Activated T-cell treated with anti-CD3 and anti-CD28 coated beads, Interleukin-2, amount 50 U/mL, for 24 hours (primary cell): ENCODE measurements around the gene RNF11.

Experiments
- DNase-seq: peaks from one replicate; pipeline ENCODE4 v3.0.0-alpha.2; 2020
- H3K27ac Mint-ChIP-seq: 2 replicates; pipeline ENCODE4 v1.8.0; 2020; ENCODE audit warnings: mild to moderate bottlenecking, mixed read lengths
- H3K27me3 Mint-ChIP-seq: 2 replicates; pipeline ENCODE4 v1.8.0; 2020; ENCODE audit warnings: mixed read lengths
- H3K36me3 Mint-ChIP-seq: 2 replicates; pipeline ENCODE4 v1.8.0; 2020; ENCODE audit warnings: low read depth, mixed read lengths
- H3K4me1 Mint-ChIP-seq: 2 replicates; pipeline ENCODE4 v1.8.0; 2020; ENCODE audit warnings: low read depth, mixed read lengths
- H3K4me3 Mint-ChIP-seq: 2 replicates; pipeline ENCODE4 v1.8.0; 2020; ENCODE audit warnings: mild to moderate bottlenecking, moderate library complexity, mixed read lengths
- H3K9me3 Mint-ChIP-seq: 2 replicates; pipeline ENCODE4 v1.8.0; 2020; ENCODE audit warnings: mixed read lengths

Gene RNF11

DNA sequence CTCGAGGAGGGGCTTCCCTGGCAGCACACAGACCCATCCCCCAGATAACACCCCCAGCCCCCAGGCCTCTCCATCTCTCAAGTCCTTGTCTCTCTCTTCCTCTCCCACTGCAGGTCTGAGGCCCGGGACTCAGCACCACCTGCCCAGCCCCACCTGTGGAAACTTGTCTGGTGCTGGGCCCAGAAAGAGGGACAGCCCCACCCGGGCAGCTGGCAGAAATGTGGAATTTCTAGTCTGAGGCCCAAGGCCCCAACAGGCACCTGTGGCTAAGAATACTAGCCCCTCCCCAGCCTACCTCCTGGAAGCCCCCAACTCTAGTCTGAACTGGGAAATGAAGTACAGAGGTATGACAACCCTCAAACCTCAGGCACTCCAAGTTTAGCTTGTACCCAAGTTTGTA lies 78.9 kb downstream of the RNF11 start:
- no peak for DNase-seq
- H3K4me3 Mint-ChIP-seq, result no peak overlapping the region
- no peak overlapping the region for H3K27ac Mint-ChIP-seq
- H3K36me3 Mint-ChIP-seq, result no peaks in the 10 kb centered on the region
- H3K9me3 Mint-ChIP-seq, result no peaks in the 10 kb centered on the region
- H3K27me3 Mint-ChIP-seq, result no peaks in the 10 kb centered on the region
- peaks cover 11% of the 10 kb centered on the region for H3K4me1 Mint-ChIP-seq

DNA sequence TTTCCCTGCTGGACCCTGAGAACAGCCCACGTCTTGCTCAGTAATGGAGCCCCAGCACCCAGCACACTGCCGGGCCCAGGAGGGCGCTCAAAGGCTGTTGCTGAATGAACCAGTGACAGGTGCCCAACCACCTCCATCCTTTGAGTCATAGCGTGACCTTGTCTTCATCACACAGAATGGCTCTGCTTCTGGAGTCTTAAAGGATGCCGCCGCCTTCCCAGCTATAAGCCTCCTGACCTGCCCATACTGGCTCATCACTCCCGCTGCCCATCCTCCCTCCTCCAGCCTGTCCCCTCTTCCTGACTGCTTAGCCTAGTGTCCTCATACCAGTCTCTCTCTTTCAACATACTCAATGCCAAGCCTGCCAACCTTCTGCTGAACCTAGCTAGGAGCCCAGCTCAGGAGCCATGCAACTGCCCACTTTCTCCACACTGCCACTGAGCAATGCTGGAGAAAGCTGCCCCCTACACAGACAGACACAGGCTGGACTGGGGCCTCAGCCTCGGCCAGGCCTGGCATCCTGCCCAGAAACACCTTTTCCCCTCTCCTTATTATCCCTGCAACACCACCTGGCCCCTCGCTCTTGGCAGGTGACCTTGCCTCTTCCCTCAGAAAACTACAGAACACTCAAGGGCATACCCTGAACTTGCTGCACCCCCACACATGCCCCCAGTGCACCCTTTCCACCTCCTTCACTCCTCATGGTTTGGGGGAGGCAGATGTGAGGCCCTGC lies 80.2 kb downstream of the RNF11 start:
- no peak overlapping the region for H3K27ac Mint-ChIP-seq

DNA sequence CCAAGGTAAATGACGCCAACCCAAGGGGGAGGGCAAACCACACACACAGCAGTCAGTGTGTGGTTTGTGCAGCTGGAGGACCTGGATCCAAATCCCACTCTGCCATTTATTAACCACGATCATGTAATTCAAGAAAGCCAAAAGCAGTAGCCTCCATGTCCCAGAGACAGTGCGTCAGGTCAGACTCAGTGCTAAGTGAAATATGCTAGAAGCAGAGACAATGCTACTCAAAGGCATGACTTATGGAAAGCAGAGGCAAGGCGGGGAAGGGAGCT lies 80.7 kb downstream of the RNF11 start:
- Mint-ChIP-seq H3K9me3 (no peaks in the 10 kb centered on the region), H3K27ac (no peak overlapping the region), H3K36me3 (no peaks in the 10 kb centered on the region), H3K4me3 (no peak overlapping the region), H3K4me1 (peaks cover 9% of the 10 kb centered on the region), H3K27me3 (no peaks in the 10 kb centered on the region)
- DNase-seq, result no peak

More for the DNA sequence above, 80.2 kb downstream of the RNF11 start:
- DNase-seq, result no peak
- Mint-ChIP-seq H3K4me1 (peaks cover 9% of the 10 kb centered on the region), H3K9me3 (no peaks in the 10 kb centered on the region), H3K4me3 (no peak overlapping the region), H3K36me3 (no peaks in the 10 kb centered on the region), H3K27me3 (no peaks in the 10 kb centered on the region)

DNA sequence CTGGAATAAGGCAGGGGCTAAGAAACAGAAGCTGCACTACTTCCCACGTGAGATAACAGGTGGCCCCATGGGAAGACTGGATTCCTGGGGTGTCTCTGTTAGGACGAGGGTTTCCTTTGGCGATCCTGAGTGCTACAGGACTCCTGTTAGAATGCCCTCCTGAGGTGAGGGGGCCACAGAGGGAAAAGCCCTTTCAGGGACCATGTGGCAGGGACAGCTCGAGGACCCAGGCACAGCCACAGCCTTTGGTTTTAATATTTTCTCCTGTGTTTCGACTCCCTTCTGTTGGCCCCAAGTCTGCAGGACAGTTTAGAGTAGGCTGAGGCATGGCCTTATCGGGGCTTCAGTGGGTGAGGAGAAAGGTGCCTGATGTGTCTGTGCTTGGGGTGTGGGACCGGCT lies 81.7 kb downstream of the RNF11 start:
- Mint-ChIP-seq H3K27me3 (no peaks in the 10 kb centered on the region), H3K9me3 (no peaks in the 10 kb centered on the region), H3K27ac (no peak overlapping the region), H3K36me3 (no peaks in the 10 kb centered on the region), H3K4me3 (no peak overlapping the region), H3K4me1 (peaks cover 9% of the 10 kb centered on the region)
- DNase-seq, result no peak

DNA sequence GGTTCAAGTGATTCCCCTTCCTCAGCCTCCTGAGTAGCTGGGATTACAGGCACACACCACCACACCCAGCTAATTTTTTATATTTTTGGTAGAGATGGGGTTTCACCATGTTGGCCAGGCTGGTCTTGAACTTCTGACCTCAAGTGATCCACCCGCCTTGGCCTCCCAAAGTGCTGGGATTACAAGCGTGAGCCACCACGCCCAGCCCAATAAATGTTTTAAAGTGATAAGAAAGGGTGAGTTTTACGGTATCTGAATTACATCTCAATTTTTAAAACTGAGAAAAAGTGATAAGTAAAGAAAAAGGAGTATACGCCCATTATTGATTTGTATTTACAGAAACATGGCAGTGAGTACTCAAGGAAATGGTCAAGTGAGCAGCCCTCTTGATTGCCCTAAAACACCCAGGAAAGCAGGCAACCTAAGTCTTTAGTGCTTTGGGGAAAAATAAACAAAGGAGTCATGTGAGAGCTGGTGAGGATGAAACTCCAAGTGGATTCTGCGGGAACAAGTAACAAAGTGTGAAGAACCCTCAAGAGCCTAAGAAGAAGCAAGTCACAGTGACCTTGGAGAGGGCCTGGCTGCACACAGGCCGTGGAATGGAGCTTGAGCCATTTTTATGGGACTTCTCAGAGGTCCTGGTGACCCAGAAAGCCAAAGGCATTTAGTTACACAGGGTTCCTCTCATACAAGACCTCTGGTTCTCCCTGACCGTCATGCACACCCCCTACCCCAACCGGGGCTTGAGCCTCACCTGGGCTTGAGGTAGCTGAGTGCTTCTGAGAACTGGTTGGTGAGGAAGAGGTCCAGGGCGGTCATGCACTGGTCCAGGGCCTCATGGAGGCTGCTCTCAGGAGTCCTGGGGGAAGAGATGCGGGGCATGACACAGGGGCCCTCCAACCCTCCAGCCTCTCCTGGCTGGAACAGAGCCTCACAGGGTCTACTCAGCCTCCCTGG lies 85.2 kb downstream of the RNF11 start:
- no peak overlapping the region for H3K27ac Mint-ChIP-seq
- no peaks in the 10 kb centered on the region for H3K27me3 Mint-ChIP-seq
- no peaks in the 10 kb centered on the region for H3K36me3 Mint-ChIP-seq
- no peak overlapping the region for H3K4me3 Mint-ChIP-seq
- DNase-seq, result no peak
- no peaks in the 10 kb centered on the region for H3K4me1 Mint-ChIP-seq
- no peaks in the 10 kb centered on the region for H3K9me3 Mint-ChIP-seq

DNA sequence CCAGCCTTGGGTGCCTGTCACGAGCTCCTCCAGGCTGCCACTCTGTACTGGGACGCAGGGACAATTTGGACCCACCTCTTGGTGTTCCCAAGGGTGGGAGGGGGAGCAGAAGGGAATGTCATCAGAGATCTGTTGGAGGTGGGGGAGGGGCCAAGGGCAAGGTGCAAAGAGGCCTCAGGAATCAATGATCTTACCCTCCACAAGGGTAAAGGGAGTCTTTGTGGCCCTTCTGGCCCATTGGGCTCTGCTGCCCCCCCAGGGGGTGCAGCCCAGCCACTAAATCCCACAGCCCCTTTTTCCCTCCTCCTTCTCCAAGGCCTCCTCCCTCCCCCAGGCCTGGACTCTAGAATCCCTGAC lies 85.8 kb downstream of the RNF11 start:
- H3K27ac Mint-ChIP-seq, result no peak overlapping the region
- no peaks in the 10 kb centered on the region for H3K36me3 Mint-ChIP-seq
- no peaks in the 10 kb centered on the region for H3K27me3 Mint-ChIP-seq
- no peaks in the 10 kb centered on the region for H3K4me1 Mint-ChIP-seq
- no peak overlapping the region for H3K4me3 Mint-ChIP-seq
- H3K9me3 Mint-ChIP-seq, result no peaks in the 10 kb centered on the region
- no peak for DNase-seq

DNA sequence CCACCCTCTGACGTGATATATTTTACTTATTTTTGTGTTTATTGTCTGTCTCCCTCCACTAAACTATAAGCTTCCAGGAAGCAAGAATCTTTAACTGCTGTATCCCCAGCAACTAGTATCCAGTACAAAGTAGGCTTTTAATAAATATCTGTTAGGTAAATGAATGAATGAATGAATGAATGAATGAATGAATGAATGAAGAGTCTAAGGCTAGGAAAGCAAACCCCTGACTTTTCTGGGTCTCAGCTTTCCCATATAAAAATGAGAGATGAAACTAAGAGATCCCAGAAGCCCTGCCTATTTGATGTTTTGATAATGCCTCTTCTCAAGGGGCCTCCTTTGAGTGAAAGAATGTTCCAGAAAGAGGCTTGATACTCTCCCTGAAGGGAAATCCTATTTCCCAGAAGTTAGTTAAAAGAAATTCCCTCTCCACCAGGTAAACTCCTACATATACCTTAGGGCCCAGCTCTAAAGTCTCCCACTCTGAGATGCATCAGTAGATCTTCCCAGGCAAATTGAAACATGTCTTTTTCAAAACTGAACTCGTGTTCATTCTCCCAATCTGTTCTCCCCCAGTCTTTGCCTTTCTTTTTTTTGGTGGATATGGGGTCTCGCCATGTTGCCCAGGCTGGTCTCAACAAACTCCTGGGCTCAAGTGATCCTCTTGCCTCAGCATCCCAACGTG lies 86.5 kb downstream of the RNF11 start:
- Mint-ChIP-seq H3K4me1 (peaks cover 2% of the 10 kb centered on the region), H3K27me3 (peaks cover 3% of the 10 kb centered on the region), H3K9me3 (no peaks in the 10 kb centered on the region), H3K4me3 (no peak overlapping the region), H3K27ac (no peak overlapping the region), H3K36me3 (no peaks in the 10 kb centered on the region)
- DNase-seq, result no peak
